ENCODE data around the gene BPIFA3. TPM values are rescaled to one million over a fixed set of nuclear protein-coding genes. Genes with fewer than 3 reads are reported as not detected.

BPIFA3 gene
- total RNA-seq, 3 donors from 2014 or later, result not detected

- TF ChIP-seq CTCF (IDR thresholded peaks at IDR 0.05), result no peak
- H3K9me3 ChIP-seq, result no peaks in the 10 kb centered on the region
- no peaks in the 10 kb centered on the region for H3K4me1 ChIP-seq (ENCODE audit: low read depth)
- no peak for DNase-seq
- H3K36me3 ChIP-seq (ENCODE audit: low read depth), result no peaks in the 10 kb centered on the region
- ATAC-seq, result no peak
- H3K4me3 ChIP-seq, result no peak overlapping the region
- intact Hi-C loops (cut with DNase I, micrococcal nuclease), result no loop called here
Observed at GRCh38 chr20:33275215-33275614, 58.1 kb downstream of the BPIFA3 start.

- ATAC-seq (no peak), DNase-seq (no peak)
- intact Hi-C loops (cut with DNase I, micrococcal nuclease), result no loop called here
- Histone ChIP-seq H3K36me3 (ENCODE audit: low read depth) (no peaks in the 10 kb centered on the region), H3K9me3 (no peaks in the 10 kb centered on the region), H3K4me1 (ENCODE audit: low read depth) (no peaks in the 10 kb centered on the region), H3K4me3 (no peak overlapping the region)
- no peak for TF ChIP-seq CTCF (IDR thresholded peaks at IDR 0.05)
Observed at GRCh38 chr20:33275871-33276270, 58.7 kb downstream of the BPIFA3 start.

GRCh38 chr20:33276303-33277113, 59.4 kb downstream of the BPIFA3 start:
- Histone ChIP-seq H3K4me3 (no peak overlapping the region), H3K36me3 (ENCODE audit: low read depth) (no peaks in the 10 kb centered on the region), H3K9me3 (no peaks in the 10 kb centered on the region), H3K4me1 (ENCODE audit: low read depth) (no peaks in the 10 kb centered on the region)
- ATAC-seq (no peak), DNase-seq (no peak)
- intact Hi-C loops (cut with DNase I, micrococcal nuclease), result no loop called here
- no peak for TF ChIP-seq CTCF (IDR thresholded peaks at IDR 0.05)

Other genes with a start within 250 kb of the BPIFA3 start
- gene SUN5, start 212.9 kb upstream of the BPIFA3 start, total RNA-seq, result not detected
- not detected for gene BPIFB2, start 209.6 kb upstream of the BPIFA3 start, total RNA-seq
- gene BPIFB6, start 185.7 kb upstream of the BPIFA3 start, total RNA-seq, result not detected
- gene BPIFB3, start 163.4 kb upstream of the BPIFA3 start, total RNA-seq, result not detected
- not detected for gene BPIFB4, start 137.7 kb upstream of the BPIFA3 start, total RNA-seq
- gene BPIFA2, start 49.2 kb upstream of the BPIFA3 start, total RNA-seq, result not detected
- not detected for gene BPIFA1, start 18.6 kb downstream of the BPIFA3 start, total RNA-seq
- gene BPIFB1, start 65.9 kb downstream of the BPIFA3 start, total RNA-seq, result not detected
- gene CDK5RAP1, start 184.2 kb downstream of the BPIFA3 start, total RNA-seq, result 10 to 100 TPM; 20.4 to 24.5 (median 23.7) TPM
- 10 to 100 TPM in 1 of 3 donors, 1 to 10 TPM in 2; 2.3 to 17.2 (median 5.0) TPM for gene SNTA1, start 226.4 kb downstream of the BPIFA3 start, total RNA-seq